Hematopoietic multipotent progenitor cell treated with erythropoietin and hydrocortisone succinate and interleukin-3 and kit ligand, for 8 days (in vitro differentiated cells): ENCODE data around the gene ANGPTL4.

Experiments used
- DNase-seq: peaks from one replicate; pipeline ENCODE4 v3.0.0-alpha.2; 2015

Gene ANGPTL4

DNA sequence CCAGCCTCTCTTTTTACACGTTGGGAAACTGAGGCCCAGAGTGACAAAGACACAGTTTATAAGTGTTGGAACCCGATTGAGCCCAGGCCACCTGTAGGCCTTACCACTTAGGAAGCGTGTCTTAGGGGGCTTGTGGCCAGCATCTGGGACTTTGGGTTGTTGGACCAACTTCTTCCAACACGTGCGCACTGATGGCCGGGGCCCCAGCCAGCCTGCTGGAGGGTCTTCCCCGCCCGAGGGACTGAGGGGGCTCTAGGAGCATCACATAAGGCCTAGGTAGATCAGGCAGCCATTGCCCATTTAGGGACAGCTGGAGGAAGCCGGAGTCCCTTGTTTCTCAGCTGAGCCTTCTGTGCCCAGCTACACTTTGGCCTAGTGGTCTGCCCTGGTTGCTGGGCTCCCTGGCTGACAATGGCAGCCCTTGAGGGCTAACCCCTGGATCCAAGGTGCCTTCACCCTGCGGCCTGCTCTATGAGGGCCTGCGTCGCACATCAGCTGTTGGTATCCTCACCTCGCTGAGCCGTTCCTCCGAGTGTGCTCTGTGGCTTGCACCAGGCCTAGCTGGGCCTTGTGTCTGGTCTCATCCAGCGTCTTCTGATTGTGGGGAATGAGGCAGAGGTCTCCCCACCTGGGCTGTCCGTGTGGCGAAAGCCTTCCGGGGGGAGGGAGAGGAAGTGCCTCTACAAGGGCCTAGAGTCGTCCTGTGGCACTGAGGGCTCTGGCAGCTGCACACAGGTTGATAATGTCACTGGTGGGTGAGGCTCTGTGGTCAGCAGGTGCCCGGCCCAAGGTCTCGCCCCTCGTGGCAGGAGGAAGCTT lies 27.5 kb downstream of the ANGPTL4 start:
- DNase-seq = no peak

DNA sequence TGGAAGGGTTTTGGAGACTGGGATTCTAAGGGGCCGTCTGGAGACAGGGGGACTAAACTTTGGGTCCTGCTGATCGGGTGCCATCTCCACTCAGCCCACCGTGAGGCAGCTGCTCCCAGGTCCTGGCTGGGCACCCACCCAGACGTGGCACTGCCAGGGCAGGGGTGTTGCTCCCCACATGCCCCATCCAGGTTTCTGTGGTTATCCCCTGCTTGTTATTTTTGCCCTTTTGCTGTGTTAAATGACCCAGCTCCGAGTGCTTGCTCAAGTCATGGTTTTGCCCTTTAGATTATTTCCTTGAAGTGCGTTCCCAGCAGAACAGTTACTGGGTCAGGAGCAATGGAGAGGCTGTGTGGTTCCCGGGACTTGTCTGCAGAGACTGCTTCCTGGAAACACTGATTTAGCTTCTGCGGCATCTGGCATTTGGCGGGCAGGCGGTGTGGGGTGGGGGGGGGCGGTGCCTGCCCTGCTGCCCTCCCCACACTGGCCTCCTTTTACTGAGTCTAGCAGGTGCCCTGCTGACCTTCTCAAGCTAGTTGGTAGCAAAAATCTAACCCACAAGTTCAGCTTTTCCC lies 28.1 kb downstream of the ANGPTL4 start:
- DNase-seq = no peak

DNA sequence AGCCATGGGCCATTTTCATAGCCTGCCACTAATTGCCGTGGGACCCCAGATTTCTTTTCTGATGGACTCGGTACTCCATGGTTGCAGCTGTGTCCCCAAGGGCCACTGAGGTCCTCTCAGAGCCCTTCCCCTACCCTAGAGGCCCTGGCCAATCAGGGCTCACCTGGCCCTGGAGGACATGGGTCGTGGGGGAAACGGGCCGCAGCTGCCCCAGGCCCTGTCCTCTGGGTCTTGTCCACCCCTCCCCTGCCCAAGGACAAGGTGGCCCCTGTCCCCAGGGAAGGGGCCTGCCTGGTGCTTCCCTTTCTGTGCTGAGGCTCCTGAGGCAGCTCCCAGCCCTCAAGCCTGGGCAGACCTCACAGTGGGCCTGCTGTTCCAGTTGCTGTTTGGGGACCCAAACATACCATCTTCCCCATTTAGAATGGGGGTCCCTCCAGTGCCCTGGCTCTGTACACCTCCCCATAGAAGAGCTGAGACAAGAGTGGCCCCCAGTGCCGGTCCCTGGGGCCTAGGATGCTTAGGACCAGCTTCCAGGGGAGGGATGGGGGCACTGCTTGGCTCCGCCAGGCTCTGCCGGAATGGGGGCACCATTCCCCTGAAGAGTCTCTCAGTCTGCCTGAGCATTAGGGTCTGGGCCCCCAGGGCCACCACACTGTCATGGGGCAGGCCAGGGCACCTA lies 29.4 kb downstream of the ANGPTL4 start:
- no peak for DNase-seq

DNA sequence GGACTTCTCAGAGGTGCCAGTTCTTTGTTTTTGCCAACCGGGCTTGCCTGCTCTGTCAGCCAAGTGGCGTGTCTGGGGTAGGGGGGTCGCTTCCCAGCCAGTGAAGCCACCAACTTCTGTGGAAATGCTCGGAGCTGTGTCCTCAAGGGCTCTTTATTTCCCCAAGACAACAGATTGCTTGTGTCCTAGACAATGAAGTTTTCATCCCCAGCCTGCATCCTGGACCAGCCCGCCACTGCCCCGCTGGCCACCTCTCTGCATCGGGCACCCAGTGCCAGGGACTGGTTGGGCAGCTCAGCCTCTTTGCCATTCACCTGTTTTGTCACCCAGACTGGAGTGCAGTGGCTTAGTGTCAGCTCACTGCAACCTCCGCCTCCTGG lies 29.9 kb downstream of the ANGPTL4 start:
- DNase-seq = no peak

DNA sequence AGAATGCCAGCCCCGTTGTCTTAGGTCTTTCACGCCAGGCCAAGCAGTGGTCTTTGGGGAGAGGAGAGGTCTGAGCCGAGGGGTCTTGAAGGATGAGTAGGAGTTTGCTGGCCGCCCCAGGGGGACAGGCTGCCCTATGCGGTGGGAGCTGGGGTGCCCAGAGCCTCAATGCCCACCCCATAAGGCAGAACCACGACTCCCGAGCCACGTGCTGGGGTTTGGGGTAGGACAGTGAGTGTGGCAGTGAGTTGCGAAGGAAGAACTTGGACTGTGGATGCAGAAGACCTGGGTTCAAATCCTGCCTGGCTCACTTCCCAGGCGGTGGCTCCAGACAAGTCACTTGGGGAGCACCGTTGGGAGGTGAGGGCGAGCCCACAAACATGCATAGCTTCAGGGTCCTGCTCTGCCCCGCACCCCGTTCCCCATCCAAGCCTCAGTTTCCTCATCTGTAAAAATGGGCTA lies 31.7 kb downstream of the ANGPTL4 start:
- DNase-seq = no peak

DNA sequence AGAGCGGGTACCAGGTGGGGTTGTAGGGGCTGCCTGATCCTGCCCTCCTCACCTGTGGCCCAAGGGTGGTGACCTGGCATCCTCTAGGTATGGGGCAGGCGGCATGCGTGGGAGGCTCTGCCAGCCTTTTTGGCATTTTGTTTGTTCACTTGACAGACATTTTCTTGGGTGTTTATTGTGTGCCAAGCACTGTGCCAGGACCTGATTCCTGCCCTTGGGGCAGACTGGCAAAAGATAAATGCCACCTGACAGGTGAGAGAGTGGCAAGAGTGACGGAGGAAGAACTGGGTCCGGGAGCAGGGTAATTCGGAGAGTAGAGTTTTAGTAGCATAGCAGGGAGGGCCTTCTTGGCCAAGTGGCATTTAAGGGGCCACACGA lies 32.2 kb downstream of the ANGPTL4 start:
- DNase-seq = no peak

DNA sequence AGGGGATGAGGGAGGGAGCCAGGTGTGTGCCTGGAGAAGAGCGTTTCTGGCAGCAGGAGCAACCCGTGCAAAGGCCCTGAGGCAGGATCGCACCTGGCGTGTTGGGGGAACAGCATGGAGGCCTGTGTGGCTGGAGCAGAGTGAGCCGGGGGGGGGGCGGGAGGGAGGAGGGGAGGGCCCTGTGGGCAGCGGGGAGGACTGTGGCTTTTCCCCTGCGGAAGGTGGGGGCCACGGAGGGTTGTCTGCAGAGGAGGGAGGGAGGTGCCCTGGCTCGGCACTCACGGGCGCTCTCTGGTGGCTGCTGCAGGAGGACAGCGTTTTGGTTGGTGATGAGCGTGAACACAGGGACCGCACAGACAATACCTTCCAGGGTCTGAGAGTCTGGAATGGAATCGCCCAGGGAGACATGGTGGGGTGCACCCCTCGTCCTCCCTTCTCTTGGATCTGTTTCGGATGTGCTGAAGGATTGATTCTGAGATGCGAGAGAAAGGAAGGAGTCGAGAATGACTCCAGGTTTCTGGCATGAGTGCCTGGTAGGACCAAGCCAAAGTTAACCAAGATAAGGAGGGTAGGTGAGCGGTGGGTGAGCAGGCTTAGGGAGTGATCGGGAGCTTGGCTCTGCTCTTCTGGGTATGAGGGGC lies 32.7 kb downstream of the ANGPTL4 start:
- peak; percentile 82 for DNase-seq

DNA sequence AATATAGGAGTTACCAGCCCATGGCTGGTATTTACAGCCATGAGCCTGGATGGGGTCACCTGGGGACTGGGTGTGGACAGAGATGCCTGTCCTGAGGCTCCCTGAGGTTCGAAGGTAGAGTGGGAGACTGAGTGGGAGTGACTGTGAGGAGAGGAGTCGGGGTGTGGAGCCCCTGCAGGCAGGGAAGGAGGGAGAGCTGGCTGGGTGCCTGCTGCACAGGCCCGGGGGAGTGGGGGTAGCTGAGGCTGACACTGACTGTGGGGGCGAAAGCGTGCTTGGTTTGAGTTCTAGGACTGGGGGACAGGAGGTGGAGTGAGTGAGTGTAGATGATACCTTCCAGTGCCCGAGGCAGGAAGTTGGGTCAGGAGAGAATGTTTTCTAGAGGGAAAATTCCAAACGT lies 33.3 kb downstream of the ANGPTL4 start:
- DNase-seq = no peak

DNA sequence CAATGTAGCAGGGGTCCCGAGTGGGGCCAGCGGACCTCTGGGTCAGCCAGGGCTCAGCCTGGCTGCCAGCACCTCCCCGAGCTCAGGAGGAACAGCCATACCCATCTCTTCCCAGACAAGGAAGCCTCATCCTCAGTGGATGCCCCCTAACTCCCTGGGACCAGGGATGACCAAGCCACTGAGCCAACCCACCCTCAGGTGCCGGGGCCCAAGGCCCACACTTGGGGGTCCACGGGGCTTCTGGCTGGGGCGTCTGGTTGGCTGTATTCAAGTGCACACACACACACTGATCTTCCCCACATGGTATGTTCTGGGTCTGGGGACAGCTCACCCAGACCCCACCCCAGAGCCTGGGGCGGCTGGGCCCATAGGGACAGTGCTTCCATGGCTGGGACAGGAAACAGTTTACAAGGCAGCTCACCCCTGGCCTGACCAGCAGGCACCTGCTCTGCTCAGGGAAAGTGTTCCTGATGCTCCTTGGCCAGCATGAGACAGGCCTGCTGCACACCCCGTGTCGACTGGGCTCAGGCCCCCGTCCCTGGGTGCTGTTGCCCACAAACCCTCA lies 33.9 kb downstream of the ANGPTL4 start:
- DNase-seq = no peak

DNA sequence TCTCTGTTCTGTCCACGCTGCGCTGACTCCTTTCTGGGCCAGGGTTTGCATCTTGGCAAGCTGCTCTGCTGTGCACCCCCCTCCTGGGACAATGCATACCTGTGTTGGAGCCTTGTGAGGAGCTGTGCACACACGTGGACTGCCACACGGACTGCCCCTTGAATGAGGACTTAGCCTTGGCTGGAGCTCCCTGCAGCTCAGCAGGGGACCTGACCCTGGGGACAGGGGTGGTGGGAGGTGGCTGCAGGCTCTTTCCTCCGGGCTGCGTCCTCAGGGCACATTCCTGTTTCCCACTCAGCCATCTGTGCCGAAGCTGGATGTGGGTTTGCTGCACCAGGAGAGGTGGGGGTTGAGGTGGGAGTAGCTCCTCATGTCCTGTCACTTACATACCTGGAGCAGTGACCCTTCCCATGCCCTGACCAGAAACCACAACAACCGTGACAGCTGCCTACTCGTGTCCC lies 34.4 kb downstream of the ANGPTL4 start:
- DNase-seq = no peak

DNA sequence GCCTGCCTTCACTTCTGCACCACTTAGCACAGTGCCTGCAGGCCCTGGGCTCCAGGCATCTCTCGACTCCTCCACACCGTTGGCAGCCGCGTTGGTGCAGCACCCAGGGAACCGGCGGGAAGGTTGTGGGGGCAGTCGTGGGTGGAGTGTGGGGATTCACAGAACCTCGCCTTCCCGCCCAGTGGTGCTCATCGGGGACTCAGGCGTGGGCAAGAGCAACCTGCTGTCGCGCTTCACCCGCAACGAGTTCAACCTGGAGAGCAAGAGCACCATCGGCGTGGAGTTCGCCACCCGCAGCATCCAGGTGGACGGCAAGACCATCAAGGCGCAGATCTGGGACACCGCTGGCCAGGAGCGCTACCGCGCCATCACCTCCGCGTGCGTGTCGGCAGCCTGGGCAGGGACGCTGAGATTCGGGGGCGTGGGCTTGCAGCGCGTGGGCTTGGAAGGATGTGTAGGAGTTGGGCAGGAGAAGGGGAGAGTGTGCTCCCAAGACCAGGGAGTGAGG lies 35.8 kb downstream of the ANGPTL4 start:
- DNase-seq = no peak

DNA sequence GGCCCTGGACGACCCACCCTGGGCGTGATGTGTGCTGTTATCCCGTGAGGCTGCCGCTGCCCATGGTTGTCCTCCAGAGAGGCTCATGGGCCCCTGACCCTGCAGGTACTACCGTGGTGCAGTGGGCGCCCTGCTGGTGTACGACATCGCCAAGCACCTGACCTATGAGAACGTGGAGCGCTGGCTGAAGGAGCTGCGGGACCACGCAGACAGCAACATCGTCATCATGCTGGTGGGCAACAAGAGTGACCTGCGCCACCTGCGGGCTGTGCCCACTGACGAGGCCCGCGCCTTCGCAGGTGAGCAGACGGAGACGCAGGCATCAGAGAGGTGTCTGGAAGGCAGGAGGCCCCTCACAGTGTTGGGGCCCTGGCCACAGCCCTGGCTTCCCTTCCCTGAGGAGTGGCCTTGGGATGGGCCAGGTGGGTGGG lies 38.0 kb downstream of the ANGPTL4 start:
- no peak for DNase-seq

DNA sequence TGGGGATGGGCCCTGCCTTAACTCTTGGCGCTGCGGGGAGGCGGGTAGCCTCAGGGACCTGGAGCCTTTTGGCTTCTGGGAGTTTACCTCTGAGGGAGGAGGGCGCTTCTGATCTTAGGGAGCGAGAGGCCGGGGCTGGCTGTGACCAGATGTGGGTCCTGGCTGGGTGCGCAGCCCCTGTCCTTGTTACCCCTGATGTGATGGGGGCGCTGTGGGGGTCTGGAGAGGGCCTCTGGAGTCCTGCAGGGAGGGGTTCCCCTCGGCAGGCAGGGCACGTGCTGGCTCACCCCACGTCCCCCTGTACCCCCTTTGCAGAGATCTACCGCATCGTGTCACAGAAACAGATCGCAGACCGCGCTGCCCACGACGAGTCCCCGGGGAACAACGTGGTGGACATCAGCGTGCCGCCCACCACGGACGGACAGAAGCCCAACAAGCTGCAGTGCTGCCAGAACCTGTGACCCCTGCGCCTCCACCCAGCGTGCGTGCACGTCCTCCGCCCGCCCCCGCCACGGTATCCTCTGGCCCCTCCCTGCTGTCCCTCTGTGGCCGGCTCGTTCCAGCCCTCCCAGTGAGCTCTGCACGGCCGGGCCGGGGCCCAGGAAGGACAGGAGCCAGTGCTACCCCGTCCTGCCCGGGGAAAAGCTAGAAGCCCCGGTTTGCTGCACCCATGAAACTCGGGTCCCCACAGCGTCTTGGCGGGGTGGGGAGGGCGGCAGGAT lies 39.3 kb downstream of the ANGPTL4 start:
- DNase-seq = no peak

DNA sequence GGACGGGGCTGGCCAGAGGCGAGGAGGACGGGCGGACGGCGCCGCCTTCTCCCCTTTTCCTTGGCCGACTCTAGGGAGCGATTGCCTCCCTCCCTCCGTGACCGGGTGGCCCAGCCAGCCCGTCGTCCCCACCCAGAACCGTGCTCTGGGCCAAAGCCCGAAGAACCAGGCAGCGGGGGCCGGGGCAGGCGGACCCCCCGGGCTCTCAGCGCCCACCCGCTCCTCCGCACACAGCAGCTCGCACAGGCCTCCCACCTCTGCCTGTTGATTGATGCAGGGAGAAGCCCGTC lies 39.8 kb downstream of the ANGPTL4 start:
- DNase-seq = no peak

DNA sequence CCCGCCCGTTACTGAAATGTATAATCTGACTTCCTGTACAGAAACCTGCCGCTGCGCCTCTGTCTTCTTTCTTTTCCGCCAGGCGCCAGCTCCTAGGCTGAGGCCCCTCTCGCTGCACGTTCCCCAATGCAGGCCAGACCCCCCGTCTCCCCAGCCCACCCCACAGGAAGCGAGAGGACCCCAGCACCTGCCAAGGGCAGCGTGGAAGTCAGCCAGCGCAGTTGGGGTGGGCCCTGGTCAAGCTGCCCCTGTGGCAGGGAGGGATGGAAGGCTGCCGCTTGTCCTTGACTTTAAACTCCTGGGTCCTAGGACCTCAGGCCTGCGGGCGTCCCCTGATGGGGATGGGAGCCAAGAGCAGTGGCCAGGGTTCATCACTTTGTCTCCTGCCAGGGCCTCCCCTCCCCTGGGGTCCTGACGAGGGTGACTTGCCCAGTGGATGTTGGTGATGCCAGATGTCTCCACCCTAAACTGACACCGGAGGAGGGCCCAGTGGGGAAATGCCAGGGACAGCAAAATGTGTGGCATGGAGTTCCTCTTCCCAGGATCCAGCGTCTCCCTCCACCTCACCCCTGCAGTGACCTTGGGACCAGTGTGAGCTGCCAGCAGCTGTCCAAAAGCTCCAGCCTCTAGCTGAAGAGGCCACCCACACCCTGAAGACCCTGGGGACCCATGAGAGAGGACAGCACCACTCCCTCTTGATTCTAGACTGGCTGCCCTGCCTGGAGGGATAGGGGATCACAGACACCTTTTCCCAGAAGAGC lies 40.6 kb downstream of the ANGPTL4 start:
- no peak for DNase-seq

DNA sequence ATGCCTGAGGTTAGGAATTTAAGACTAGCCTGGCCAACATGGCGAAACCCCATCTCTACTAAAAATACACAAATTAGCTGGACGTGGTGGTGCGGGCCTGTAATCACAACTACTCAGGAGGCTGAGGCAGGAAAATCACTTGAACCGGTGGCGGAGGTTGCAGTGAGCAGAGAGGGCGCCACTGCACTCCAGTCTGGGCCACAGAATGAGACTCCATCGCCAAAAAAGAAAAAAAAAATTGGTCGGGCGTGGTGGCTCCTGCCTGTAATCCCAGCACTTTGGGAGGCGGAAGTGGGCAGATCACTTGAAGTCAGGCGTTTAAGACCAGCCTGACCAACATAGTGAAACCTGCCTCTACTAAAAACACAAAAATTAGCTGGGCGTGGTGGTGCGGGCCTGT lies 46.8 kb downstream of the ANGPTL4 start:
- DNase-seq = peak; percentile 27

DNA sequence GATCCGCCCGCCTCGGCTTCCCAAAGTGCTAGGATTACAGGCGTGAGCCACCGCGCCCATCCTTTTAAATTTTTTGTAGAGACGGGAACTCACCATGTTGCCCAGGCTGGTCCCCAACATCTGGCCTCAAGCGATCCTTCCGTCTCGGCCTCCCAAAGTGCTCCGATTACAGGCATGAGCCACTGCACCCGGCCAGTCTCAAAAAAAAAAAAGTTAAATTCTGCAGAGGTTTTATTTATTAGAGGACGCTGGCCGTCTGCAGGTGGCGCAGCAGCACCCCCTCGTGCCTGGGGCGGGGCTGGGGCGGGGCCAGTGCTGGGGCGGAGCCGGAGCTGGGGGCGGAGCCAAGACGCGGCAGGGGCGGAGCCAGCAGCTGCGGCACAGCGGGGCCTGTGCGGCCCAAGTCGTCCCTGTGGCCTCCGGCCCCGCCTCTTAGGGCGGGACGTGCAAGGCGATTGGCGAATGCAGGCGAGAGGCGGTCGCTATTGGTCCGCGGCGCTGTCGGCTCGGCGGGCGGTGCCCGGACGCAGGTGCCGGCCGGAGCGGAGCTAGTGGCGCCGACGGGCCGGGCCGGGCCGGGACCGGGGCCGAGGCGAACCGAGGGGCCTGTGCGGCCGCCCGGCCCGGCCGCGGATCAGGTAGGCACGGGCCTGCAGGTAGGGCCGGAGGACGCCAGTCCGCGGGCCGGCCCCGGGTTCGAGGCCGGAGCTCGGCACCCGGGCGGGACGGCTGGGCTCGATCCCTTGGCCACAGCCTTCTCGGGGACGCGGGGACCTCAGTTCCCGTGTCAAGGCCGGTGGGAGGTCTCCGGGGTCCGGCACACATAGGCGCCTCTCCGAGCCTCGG lies 49.1 kb downstream of the ANGPTL4 start, which contains the start of gene MARCHF2:
Gene MARCHF2, plus strand, starts transcription at position 523 of the 846 bp plus-strand sequence. CDS start 8,536 bp downstream, outside the sequence.
- peak; percentile 97 for DNase-seq

DNA sequence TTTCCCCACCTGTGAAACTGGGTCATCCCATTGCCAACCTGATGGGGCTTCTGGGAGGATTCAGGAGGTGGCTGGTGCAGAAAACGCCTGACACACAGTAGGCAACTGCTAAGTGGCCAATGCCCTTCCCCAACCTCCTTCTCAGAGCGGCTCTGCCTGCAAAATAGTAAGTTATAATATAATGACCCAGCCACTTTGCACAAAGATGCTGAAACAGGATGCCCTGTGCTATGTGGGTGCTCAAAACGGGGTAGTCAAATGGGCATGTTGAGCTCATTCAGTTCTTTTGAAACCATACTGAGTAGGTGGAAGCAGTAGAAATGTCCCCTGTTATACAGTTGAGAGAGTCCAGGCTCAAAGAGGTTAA lies 49.7 kb downstream of the ANGPTL4 start:
- peak; percentile 19 for DNase-seq

DNA sequence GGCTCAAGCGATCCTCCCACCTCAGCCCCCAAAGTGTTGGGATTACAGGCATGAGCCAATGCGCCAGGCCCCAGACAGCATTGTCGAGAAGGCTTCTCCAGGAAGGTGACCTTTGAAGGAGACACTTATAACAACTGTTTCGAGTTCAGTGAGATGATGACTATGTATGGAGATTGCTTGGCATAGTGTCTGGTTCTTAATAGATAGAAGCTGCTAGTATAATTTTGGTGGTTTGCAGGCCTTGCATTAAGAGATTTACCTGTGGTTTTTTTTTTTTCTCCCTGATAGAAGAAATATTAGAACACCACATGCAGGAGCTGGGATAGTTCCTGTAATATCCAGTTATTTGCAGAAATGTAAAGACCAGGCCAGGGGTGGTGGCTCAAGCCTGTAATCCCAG lies 52.8 kb downstream of the ANGPTL4 start:
- DNase-seq = peak; percentile 32
